GF-D8 (cell line): ENCODE measurements around the gene ZNF90.
"Not testable (repeated sequence)": the region's sequence is repeated elsewhere in the genome, so short reads cannot be mapped to it uniquely, and the experiment has no call there.

Source experiments
- DNase-seq: peaks from one replicate; lab custom pipeline; 2025; lab: John Stamatoyannopoulos, UW

Gene ZNF90

DNA sequence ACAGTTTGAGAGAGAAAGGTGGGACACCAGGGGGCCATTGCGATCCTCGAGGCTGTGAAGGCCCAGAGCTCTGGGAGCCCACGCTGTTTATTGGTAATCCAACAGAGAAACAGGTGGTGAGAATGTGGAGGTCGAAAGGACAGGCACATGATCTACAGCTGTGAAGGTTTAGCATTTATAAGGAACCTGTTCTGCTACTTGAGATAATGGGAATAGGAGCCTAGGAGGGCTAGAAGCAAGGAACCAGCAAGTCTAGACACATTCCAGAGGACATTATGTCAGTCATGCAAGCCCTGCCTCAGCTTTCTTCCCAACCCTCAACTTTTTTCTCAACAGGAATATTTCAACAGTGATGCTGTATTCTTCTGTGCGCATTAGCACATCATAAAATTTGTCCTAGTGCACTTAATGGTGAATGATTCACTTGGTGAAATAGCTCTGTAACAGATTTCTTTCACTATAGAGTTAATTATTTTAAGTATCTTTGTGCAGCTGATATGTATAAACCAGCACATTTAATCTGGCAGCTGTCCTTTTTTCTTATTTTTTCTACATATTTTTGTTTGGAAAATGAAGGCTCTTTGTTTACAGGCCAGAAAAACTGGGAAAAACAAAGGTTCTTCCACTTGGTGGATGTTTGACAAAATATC lies 25.4 kb downstream of the ZNF90 start:
- DNase-seq: no peak

GRCh38 chr19:20107301-20107700 lies 29.5 kb downstream of the ZNF90 start:
- no peak for DNase-seq

DNA sequence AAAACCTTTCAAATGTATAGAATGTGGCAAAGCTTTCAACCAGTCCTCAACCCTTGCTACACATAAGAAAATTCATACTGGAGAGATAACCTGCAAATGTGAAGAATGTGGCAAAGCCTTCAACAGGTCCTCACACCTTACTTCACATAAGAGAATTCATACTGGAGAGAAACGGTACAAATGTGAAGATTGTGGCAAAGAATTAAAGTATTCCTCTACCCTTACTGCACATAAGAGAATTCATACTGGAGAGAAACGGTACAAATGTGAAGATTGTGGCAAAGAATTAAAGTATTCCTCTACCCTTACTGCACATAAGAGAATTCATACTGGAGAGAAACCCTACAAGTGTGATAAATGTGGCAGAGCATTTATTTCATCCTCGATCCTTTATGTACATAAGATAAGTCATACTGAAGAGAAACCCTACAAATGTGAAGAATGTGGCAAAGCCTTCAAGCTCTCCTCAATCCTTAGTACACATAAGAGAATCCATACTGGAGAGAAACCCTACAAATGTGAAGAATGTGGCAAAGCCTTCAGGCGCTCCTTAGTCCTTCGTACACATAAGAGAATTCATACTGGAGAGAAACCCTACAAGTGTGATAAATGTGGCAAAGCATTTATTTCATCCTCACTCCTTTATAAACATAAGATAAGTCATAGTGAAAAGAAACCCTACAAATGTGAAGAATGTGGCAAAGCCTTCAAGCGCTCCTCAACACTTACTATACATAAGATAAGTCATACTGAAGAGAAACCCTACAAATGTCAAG lies 40.5 kb downstream of the ZNF90 start:
- not testable (repeated sequence) for DNase-seq

- no peak for DNase-seq
These were observed 47.1 kb downstream of the ZNF90 start for GRCh38 chr19:20124879-20125278.

GRCh38 chr19:20132933-20133332 lies 55.1 kb downstream of the ZNF90 start:
- DNase-seq: not testable (repeated sequence)

- not testable (repeated sequence) for DNase-seq
These were observed 59.9 kb downstream of the ZNF90 start for GRCh38 chr19:20137714-20138113.

DNA sequence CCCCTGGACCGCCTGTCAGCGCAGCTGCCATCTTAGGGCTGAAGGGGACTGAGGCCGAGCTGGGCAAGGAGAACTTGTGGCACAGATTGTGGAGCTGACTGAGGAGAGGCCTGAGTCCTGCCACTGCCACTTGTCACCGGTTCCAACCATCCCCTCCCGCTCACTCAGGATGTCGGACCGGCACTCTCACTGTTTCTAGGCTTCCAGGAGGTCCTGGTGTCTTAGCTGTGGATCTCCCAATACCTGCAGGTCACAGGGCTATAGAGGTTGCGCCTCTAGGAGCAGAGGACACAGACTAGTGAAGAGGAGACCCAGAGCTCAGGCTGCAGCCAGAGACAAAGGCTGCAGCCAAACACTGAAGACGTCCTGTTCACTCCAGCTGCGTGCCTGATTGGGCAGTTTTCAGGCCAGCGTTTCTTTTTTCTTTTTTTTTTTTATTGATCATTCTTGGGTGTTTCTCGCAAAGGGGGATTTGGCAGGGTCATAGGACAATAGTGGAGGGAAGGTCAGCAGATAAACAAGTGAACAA lies 73.9 kb downstream of the ZNF90 start:
- DNase-seq: no peak

GRCh38 chr19:20152506-20152905 lies 74.7 kb downstream of the ZNF90 start:
- not testable (repeated sequence) for DNase-seq

DNA sequence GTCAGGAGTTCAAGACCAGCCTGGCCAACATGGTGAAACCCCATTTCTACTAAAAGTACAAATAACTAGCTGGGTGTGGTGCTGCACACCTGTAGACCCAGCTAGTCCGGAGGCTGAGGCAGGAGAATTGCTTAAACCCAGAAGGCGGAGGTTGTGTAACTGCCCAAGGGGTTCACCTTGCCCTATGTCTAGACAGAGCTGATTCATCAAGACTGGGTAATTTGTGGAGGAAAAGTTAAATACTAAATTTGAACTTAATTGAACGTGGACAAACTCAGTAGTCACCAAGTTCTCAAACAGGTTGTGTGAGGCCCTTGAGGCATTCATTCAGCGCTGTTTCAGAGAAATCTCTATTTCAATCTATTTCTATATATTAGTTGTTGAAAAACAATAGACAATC lies 75.5 kb downstream of the ZNF90 start:
- DNase-seq: no peak

GRCh38 chr19:20154636-20155035 lies 76.8 kb downstream of the ZNF90 start:
- no peak for DNase-seq

DNA sequence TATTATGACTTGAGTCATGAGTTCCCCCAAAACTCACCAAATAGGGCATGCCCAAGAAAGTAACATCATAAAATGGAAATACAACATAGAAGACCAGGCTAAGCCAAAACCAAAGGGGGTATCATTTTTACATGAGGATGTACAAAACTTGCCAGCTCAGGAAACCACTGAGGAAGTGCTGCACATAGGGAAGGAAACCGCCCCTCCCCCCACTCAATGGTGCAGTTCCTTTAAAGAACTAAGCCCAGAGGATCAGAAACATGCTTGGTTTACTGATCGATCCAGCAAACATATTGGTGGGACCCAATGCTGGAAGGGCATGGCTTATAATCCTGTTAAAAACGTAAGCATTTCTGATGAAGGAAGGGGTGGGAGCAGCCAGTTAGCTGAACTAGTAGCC lies 85.0 kb downstream of the ZNF90 start:
- DNase-seq: peak; percentile 76

DNA sequence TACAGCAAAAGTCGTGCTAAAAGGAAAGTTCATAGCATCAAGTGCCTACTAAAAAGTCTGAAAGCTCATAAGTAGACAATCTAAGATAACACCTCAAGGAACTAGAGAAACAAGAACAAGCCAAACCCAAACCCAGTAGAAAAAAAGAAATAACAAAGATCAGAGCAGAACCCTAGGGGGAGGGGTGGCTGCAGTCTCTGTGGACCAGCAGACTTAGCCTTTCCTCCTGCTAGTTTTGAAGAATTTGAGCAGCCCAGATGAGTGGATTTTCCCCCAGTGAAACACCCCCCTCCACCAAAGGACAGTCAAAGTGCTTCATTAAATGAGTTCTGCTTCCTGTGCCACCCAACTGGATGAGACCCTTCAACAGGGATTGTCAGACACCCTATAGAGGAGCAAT lies 86.7 kb downstream of the ZNF90 start:
- DNase-seq: no peak

DNA sequence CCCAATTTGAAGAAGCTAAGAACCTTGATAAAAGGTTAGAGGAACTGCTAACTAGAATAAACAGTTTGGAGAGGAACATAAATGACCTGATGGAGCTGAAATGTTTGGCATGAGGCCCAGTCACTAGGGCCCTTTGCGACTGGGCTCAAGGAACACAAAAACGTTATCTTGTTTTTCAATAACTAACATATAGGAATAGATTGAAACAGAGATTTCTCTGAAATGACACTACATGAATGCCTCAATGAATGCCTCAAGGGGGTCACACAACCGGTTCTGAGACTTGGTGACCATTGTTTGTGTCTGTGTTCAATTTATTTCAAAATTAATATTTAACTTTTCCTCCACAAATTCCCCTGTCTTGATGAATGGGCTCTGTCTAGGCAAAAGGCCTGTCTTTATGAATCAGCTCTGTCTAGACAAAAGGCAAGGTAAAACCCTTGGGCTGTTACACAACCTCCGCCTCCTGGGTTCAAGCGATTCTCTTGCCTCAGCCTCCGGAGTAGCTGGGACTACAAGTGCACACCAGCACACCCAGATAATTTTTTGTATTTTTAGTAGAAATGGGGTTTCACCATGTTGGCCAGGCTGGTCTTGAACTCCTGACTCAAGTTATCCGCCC lies 88.3 kb downstream of the ZNF90 start:
- no peak for DNase-seq

DNA sequence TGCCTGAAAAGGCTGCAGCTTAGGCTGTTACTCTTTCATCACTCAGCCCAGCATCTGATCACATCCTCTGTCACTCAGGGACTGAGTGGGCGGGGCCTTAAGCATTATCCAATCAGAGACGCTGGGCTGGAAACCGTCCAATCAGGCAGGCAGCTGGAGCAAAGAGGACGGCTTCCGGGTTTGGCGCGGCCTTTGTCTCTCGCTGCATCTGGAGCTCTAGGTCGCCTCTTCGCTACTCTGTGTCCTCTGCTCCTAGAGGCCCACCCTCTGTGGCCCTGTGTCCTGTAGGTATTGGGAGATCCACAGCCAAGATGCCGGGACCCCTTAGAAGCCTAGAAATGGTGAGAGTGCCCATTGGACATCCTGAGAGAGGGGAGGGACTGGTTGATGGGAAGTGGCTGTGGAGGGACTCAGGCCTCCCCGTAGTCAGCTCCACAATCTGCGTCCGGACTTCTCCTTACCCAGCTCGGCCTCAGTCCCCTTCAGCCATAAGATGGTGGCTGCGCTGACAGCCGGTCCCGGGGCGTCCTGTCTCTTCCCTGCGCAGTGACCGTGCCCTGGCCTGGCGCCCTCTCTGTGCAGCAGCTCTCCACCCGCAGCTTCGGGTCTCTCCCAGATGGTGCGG lies 89.3 kb downstream of the ZNF90 start, which contains the start of gene ZNF486:
Gene ZNF486 (plus strand): TSS at position 195 of the 625 bp plus-strand sequence. CDS start 117 bp downstream, at position 312.
- DNase-seq: peak; percentile 93

DNA sequence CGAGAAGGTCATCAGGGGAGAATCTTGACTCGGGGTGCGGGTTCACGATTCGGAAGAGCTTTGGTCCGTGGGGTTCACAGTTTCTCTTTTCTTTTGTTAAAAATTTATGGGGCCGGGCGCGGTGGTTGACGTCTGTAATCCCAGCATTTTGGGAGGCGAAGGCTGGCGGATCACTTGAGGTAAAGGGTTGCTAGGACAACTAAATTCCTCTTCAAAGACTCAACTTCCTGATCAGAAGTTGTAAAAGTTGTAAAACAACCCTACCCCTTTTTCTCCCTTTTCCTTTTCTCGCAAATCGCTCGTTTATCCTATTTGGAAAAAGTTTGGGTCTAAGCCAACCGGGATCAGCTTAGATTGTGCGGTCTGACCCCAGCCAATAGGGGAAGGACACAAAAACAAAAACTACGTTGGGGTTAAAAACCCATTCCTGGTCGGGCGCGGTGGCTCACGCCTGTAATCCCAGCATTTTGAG lies 89.9 kb downstream of the ZNF90 start:
- peak; percentile 2 for DNase-seq
